ENCODE results near the gene PRSS21. TPM values are rescaled to one million over a fixed set of nuclear protein-coding genes. Genes with fewer than 3 reads are reported as not detected.

The PRSS21 gene
- total RNA-seq, 1 donor from 2014 or later = not detected

DNA sequence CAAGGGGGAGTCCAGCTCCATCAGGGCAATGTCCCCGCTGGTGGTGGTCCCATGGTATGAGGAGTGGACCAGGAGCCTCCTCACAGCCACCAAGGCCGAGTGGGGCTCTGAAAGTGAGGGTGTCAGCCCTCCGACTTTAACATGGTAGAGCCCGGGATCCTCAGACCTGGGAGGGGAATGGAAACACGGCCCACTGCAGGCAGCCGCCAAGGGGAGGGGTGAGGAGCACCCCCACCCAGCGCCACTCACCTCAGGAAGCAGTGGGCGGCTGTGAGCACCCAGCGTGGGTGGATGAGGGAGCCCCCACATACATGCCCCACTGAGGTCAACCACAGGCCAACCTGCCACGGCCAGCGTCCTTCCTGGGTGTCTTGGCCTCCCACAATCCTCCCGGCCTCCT, 23.9 kb downstream of the PRSS21 start:
- Mint-ChIP-seq H3K27ac (ENCODE audit: unreplicated experiment) (no peak overlapping the region), H3K27me3 (ENCODE audit: unreplicated experiment) (peaks cover 16% of the 10 kb centered on the region), H3K9me3 (ENCODE audit: unreplicated experiment) (no peaks in the 10 kb centered on the region)

GRCh38 chr16:2841606-2842339, 24.7 kb downstream of the PRSS21 start:
- Mint-ChIP-seq H3K27me3 (ENCODE audit: unreplicated experiment) (peaks cover 19% of the 10 kb centered on the region), H3K9me3 (ENCODE audit: unreplicated experiment) (no peaks in the 10 kb centered on the region), H3K4me1 (ENCODE audit: unreplicated experiment) (peaks cover 2% of the 10 kb centered on the region), H3K36me3 (ENCODE audit: unreplicated experiment) (no peaks in the 10 kb centered on the region), H3K27ac (ENCODE audit: unreplicated experiment) (no peak overlapping the region), H3K4me3 (ENCODE audit: unreplicated experiment) (no peak overlapping the region)
- no peak for TF ChIP-seq CTCF (IDR thresholded peaks at IDR 0.05)
- DNase-seq (ENCODE audit: extremely low spot score, unreplicated experiment) = no peak

More for the DNA sequence above, 23.9 kb downstream of the PRSS21 start:
- no peaks in the 10 kb centered on the region for H3K36me3 Mint-ChIP-seq (ENCODE audit: unreplicated experiment)
- TF ChIP-seq CTCF (IDR thresholded peaks at IDR 0.05) = no peak
- H3K4me1 Mint-ChIP-seq (ENCODE audit: unreplicated experiment) = peaks cover 5% of the 10 kb centered on the region
- no peak overlapping the region for H3K4me3 Mint-ChIP-seq (ENCODE audit: unreplicated experiment)
- no peak for DNase-seq (ENCODE audit: extremely low spot score, unreplicated experiment)

- H3K4me3 Mint-ChIP-seq (ENCODE audit: unreplicated experiment) = no peak overlapping the region
- peak; percentile 39 for TF ChIP-seq CTCF (IDR thresholded peaks at IDR 0.05)
- no peak overlapping the region for H3K27ac Mint-ChIP-seq (ENCODE audit: unreplicated experiment)
- no peak for DNase-seq (ENCODE audit: extremely low spot score, unreplicated experiment)
- no peaks in the 10 kb centered on the region for H3K4me1 Mint-ChIP-seq (ENCODE audit: unreplicated experiment)
- H3K27me3 Mint-ChIP-seq (ENCODE audit: unreplicated experiment) = peaks cover 21% of the 10 kb centered on the region
- no peaks in the 10 kb centered on the region for H3K9me3 Mint-ChIP-seq (ENCODE audit: unreplicated experiment)
- no peaks in the 10 kb centered on the region for H3K36me3 Mint-ChIP-seq (ENCODE audit: unreplicated experiment)
Observed at GRCh38 chr16:2842340-2843000, 25.4 kb downstream of the PRSS21 start.

- H3K9me3 Mint-ChIP-seq (ENCODE audit: unreplicated experiment) = no peaks in the 10 kb centered on the region
Observed at GRCh38 chr16:2843526-2843925, 26.5 kb downstream of the PRSS21 start.

More at GRCh38 chr16:2843526-2843925, 26.5 kb downstream of the PRSS21 start:
- Mint-ChIP-seq H3K27me3 (ENCODE audit: unreplicated experiment) (peaks cover 21% of the 10 kb centered on the region), H3K4me3 (ENCODE audit: unreplicated experiment) (no peak overlapping the region), H3K27ac (ENCODE audit: unreplicated experiment) (no peak overlapping the region), H3K36me3 (ENCODE audit: unreplicated experiment) (no peaks in the 10 kb centered on the region), H3K4me1 (ENCODE audit: unreplicated experiment) (no peaks in the 10 kb centered on the region)
- TF ChIP-seq CTCF (IDR thresholded peaks at IDR 0.05) = no peak
- DNase-seq (ENCODE audit: extremely low spot score, unreplicated experiment) = no peak
